Fibroblast of the aortic adventitia (primary cell): ENCODE measurements around the gene ANTKMT. TPM values are rescaled to one million over a fixed set of nuclear protein-coding genes. Genes with fewer than 3 reads are reported as not detected.

Experiments used
- DNase-seq: peaks from one replicate; pipeline ENCODE4 v3.0.0-alpha.2; 2010; ENCODE audit warnings: low read depth
- H3K4me3 ChIP-seq: 2 replicates; pipeline ENCODE4 v1.5.1; 2011; ENCODE audit warnings: low read depth, mild to moderate bottlenecking, control low read depth, low read length, moderate library complexity
- CTCF ChIP-seq: IDR thresholded peaks from 2 replicates; pipeline ENCODE4 v1.5.1; 2011; ENCODE audit warnings: mild to moderate bottlenecking, low read length, control low read depth, inconsistent platforms; ENCODE audit not compliant: insufficient read depth
- total RNA-seq: library from RNA; depleted of rRNA; stranded (reverse); fragments of >200 nt; gene quantifications from 2 replicates; pipeline ENCODE4 v1.2.3, GENCODE V29; 2012; ENCODE audit warnings: low replicate concordance

Gene ANTKMT
- total RNA-seq, 1 donor: 21.8 TPM

GRCh38 chr16:678858-679813 is 41.8 kb upstream of the ANTKMT start:
- DNase-seq: peak; percentile 44

GRCh38 chr16:679814-680624 is 40.9 kb upstream of the ANTKMT start, which contains the start of gene STUB1:
STUB1 (plus strand) TSS chr16:680410; CDS start chr16:680526, 116 bp downstream.
- TF ChIP-seq CTCF: no peak
- peak within 1 kb of the TSS; percentile 82 for H3K4me3 ChIP-seq
- DNase-seq: peak; percentile 80

More at GRCh38 chr16:678858-679813, 41.8 kb upstream of the ANTKMT start:
- H3K4me3 ChIP-seq: peak overlapping the region; percentile 65
- no peak for TF ChIP-seq CTCF

GRCh38 chr16:680625-680945 is 40.4 kb upstream of the ANTKMT start:
- peak overlapping the region; percentile 82 for H3K4me3 ChIP-seq
- no peak for DNase-seq
- TF ChIP-seq CTCF: no peak

GRCh38 chr16:680967-681745 is 39.8 kb upstream of the ANTKMT start:
- TF ChIP-seq CTCF: no peak
- peak; percentile 63 for DNase-seq

GRCh38 chr16:681746-682427 is 39.1 kb upstream of the ANTKMT start:
- peak overlapping the region; percentile 82 for H3K4me3 ChIP-seq
- no peak for DNase-seq

More at GRCh38 chr16:680967-681745, 39.8 kb upstream of the ANTKMT start:
- peak overlapping the region; percentile 82 for H3K4me3 ChIP-seq

More at GRCh38 chr16:681746-682427, 39.1 kb upstream of the ANTKMT start:
- TF ChIP-seq CTCF: no peak
